ENCODE data around the gene ACAT1.

DNA sequence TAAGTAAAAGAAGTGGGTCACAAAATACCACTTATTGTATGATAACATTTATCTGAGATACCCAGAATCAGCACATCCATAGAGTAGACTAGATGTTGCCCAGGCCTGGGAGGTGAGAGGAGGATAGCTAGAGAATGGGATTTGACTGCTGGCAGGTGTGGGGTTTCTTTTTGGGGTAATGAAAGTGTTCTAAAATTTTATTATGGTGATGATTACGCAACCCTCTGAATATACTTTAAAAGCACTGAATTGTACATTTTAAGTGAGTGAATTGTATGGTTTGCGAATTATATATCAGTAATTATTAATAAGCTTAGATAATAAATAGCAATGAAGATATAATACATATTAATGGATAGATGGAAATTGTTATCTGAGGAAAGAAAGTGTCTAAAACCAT is 35.7 kb upstream of the ACAT1 start:
- TF ChIP-seq, protein P1, sequence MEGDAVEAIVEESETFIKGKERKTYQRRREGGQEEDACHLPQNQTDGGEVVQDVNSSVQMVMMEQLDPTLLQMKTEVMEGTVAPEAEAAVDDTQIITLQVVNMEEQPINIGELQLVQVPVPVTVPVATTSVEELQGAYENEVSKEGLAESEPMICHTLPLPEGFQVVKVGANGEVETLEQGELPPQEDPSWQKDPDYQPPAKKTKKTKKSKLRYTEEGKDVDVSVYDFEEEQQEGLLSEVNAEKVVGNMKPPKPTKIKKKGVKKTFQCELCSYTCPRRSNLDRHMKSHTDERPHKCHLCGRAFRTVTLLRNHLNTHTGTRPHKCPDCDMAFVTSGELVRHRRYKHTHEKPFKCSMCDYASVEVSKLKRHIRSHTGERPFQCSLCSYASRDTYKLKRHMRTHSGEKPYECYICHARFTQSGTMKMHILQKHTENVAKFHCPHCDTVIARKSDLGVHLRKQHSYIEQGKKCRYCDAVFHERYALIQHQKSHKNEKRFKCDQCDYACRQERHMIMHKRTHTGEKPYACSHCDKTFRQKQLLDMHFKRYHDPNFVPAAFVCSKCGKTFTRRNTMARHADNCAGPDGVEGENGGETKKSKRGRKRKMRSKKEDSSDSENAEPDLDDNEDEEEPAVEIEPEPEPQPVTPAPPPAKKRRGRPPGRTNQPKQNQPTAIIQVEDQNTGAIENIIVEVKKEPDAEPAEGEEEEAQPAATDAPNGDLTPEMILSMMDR (IDR thresholded peaks at IDR 0.05; ENCODE audit: low read depth, low read length) = no peak
- TF ChIP-seq EZH2phosphoT487 (IDR thresholded peaks at IDR 0.05; ENCODE audit: low read depth) = no peak

Data from OCI-LY3 (cell line).